Neuron (in vitro differentiated cells): Measurements from ENCODE around the gene MUC2.

Experiments used
- H2AFZ ChIP-seq: one replicate; pipeline ENCODE4 v1.6.1; 2013; ENCODE audit warnings: low read depth, mild to moderate bottlenecking, inconsistent platforms, low read length, moderate library complexity
- H3K27me3 ChIP-seq: one replicate; pipeline ENCODE4 v1.6.1; 2013; ENCODE audit warnings: low read length; ENCODE audit not compliant: insufficient read depth
- H3K36me3 ChIP-seq: one replicate; pipeline ENCODE4 v1.6.1; 2013; ENCODE audit warnings: low read length; ENCODE audit not compliant: insufficient read depth
- H3K4me1 ChIP-seq: one replicate; pipeline ENCODE4 v1.6.1; 2013; ENCODE audit warnings: low read length; ENCODE audit not compliant: insufficient read depth
- H3K4me3 ChIP-seq: 2 replicates; pipeline ENCODE4 v1.5.1; 2013; ENCODE audit warnings: mild to moderate bottlenecking, low read length, moderate library complexity
- H3K9me3 ChIP-seq: one replicate; pipeline ENCODE4 v1.6.1; 2013; ENCODE audit warnings: low read length

MUC2 gene

DNA sequence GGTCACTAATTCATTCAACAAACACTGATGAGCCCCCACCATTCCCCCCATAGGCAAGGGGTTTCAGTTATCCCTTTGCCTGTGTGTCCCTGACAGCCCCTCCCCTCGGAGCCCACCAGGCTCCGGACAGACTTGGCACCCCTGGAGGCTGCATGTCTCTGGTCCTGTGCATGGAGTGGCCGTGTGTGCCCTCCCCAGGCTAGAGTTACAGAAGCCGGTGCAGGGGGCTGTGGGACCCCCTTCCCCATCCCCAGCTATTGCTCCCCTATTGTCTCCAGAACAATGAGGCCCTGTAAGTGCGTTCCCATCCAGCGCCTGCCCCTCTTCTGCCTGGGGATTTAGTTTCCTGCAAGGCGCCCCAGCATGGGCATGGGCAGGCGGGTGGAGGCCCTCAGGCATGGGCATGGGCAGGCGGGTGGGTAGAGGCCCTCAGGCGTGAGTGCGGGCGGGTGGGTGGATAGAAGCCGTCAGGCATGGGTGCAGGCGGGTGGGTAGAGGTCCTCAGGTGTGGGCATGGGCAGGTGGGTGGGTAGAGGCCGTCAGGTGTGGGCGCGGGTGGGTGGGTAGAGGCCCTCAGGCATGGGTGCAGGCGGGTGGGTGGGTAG, 1.5 kb downstream of the MUC2 start:
- H2AFZ ChIP-seq: no peak overlapping the region
- no peaks in the 10 kb centered on the region for H3K36me3 ChIP-seq
- no peaks in the 10 kb centered on the region for H3K4me1 ChIP-seq
- no peaks in the 10 kb centered on the region for H3K9me3 ChIP-seq
- H3K4me3 ChIP-seq: no peak overlapping the region
- H3K27me3 ChIP-seq: peaks cover 6% of the 10 kb centered on the region

DNA sequence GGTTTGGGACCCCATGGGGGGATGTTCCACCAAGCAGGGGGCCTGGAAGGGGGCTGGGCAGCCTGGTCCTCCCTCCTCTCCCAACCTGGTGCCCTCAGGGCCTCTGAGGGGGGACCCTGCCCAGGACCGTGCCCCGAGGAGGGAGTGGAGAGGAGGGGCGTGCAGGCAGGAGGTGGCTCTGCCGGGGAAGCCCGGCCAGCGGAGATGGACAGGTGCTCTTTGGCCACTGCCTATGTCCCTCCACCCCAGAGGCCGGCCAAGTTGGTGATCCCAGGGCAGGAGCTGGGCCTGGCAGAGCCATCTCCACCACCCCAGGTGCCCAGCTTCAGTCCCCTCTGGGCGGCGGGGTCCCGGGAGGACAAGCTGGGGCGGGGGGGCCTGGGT, 2.4 kb downstream of the MUC2 start:
- H3K4me1 ChIP-seq: no peaks in the 10 kb centered on the region
- H2AFZ ChIP-seq: no peak overlapping the region
- no peak overlapping the region for H3K4me3 ChIP-seq
- H3K27me3 ChIP-seq: peaks cover 6% of the 10 kb centered on the region
- H3K9me3 ChIP-seq: no peaks in the 10 kb centered on the region
- no peaks in the 10 kb centered on the region for H3K36me3 ChIP-seq

DNA sequence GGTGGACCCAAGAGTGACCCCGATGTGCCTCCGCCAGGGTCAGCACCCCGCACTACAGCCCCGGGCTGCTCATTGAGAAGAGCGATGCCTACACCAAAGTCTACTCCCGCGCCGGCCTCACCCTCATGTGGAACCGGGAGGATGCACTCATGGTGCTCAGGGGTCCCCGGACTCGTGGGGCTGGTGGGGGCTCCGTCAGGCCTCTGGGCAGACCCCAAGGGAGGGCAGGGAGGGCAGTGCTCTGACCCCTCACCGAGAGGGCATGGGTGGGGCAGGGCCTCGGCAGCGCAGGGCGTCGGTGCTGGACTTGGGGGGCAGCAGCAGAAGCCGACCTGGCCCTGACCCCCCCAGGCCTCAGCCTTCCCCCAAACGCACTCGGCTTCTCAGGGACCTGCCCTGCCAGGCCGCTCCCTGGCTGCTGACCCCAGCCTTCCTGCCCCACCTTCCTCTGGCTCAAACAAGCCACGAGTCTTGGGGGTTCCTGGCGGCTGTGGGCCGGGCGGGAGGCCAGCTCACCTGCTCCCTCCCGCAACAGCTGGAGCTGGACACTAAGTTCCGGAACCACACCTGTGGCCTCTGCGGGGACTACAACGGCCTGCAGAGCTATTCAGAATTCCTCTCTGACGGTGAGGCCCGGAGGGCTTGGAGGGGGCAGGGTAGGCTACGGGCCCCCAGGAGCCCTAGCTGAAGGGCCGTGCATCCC, 2.9 kb downstream of the MUC2 start:
- Histone ChIP-seq H3K27me3 (peaks cover 6% of the 10 kb centered on the region), H3K9me3 (no peaks in the 10 kb centered on the region), H3K4me1 (no peaks in the 10 kb centered on the region), H2AFZ (no peak overlapping the region), H3K4me3 (no peak overlapping the region), H3K36me3 (no peaks in the 10 kb centered on the region)

DNA sequence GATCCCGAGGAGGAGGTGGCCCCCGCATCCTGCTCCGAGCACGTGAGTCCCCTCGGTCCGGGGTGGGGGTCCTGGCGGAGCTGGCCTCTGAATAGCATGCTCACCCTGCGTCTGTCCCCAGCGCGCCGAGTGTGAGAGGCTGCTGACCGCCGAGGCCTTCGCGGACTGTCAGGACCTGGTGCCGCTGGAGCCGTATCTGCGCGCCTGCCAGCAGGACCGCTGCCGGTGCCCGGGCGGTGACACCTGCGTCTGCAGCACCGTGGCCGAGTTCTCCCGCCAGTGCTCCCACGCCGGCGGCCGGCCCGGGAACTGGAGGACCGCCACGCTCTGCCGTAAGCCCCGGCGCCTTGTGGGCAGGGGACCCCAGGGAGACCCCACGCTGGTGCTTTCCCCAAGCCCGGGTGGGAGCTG, 3.5 kb downstream of the MUC2 start:
- Histone ChIP-seq H3K36me3 (no peaks in the 10 kb centered on the region), H2AFZ (no peak overlapping the region), H3K27me3 (peaks cover 2% of the 10 kb centered on the region), H3K4me3 (no peak overlapping the region), H3K9me3 (no peaks in the 10 kb centered on the region), H3K4me1 (no peaks in the 10 kb centered on the region)

DNA sequence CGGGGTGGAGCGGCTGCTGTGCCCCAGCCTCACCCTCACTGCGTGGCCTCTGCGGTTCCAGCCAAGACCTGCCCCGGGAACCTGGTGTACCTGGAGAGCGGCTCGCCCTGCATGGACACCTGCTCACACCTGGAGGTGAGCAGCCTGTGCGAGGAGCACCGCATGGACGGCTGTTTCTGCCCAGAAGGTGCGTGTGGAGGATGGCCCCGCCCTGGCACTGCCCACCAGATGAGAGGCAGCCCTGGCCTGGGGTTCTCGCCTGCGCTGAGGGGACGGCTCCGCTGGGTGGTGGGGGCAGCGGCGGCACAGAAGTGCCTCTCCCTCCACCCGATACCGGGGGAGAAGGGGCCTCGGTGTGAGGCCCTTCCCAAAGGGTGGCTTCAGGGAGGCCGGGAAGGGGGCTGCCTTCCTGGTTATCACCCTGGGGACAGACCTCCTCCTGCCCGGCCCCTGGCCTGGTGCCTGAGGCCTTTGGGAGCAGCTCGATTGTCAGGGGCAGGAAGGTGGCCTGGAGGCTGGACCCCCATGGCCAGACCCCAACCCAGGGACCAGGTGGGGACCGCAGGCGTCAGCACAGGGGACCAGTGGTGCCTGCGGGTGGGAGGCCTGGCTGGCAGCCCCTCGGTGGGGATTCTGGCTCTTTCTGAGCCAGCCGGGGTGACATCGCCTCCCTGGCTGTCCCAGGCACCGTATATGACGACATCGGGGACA, 7.1 kb downstream of the MUC2 start:
- Histone ChIP-seq H3K36me3 (no peaks in the 10 kb centered on the region), H3K27me3 (peaks cover 9% of the 10 kb centered on the region), H3K4me3 (no peak overlapping the region), H2AFZ (no peak overlapping the region), H3K4me1 (no peaks in the 10 kb centered on the region), H3K9me3 (no peaks in the 10 kb centered on the region)

DNA sequence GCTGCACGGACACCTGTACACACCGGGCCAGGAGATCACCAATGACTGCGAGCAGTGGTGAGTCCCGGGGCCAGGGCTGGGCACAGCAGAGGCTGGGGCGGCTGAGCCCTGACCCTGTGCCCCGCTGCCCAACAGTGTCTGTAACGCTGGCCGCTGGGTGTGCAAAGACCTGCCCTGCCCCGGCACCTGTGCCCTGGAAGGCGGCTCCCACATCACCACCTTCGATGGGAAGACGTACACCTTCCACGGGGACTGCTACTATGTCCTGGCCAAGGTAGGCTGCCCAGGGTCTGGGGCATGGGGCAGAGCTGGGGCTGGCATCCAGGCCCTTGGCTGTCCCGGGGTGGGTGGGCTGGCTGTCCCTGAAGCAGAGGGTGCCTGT, 7.7 kb downstream of the MUC2 start:
- H3K27me3 ChIP-seq: peaks cover 9% of the 10 kb centered on the region
- H2AFZ ChIP-seq: no peak overlapping the region
- no peaks in the 10 kb centered on the region for H3K36me3 ChIP-seq
- no peaks in the 10 kb centered on the region for H3K4me1 ChIP-seq
- no peaks in the 10 kb centered on the region for H3K9me3 ChIP-seq
- no peak overlapping the region for H3K4me3 ChIP-seq

DNA sequence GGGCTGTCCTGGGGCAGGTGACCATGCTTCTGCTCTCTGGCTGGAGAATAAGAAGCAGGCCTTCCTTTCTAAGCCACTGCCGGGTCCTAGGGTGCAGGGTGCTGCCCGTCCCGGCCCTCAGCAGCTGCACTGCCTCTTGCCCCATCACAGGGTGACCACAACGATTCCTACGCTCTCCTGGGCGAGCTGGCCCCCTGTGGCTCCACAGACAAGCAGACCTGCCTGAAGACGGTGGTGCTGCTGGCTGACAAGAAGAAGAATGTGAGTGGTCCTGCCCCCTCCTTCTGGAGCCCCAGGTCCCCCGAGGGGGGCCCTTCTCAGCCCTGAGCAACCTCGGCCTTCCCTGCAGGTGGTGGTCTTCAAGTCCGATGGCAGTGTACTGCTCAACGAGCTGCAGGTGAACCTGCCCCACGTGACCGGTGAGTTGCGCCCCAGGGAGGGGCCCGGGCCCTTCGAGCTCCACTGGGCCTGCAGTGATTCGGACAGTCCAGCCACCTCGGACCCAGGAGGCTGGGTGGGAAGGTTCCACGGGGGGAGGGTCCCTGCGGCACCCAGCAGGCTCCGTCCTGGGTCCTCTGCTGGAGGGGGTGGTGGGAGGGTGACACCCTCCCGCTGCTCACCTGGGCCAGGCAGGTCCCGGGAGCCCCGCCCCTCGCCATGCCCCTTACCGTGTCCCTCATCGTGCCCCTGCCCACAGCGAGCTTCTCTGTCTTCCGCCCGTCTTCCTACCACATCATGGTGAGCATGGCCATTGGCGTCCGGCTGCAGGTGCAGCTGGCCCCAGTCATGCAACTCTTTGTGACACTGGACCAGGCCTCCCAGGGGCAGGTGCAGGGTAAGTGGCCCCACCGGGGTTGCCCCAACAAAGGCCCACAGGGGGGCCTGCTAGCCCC, 8.3 kb downstream of the MUC2 start:
- peaks cover 3% of the 10 kb centered on the region for H3K9me3 ChIP-seq
- no peak overlapping the region for H2AFZ ChIP-seq
- peaks cover 9% of the 10 kb centered on the region for H3K27me3 ChIP-seq
- H3K4me1 ChIP-seq: no peaks in the 10 kb centered on the region
- no peak overlapping the region for H3K4me3 ChIP-seq
- no peaks in the 10 kb centered on the region for H3K36me3 ChIP-seq

DNA sequence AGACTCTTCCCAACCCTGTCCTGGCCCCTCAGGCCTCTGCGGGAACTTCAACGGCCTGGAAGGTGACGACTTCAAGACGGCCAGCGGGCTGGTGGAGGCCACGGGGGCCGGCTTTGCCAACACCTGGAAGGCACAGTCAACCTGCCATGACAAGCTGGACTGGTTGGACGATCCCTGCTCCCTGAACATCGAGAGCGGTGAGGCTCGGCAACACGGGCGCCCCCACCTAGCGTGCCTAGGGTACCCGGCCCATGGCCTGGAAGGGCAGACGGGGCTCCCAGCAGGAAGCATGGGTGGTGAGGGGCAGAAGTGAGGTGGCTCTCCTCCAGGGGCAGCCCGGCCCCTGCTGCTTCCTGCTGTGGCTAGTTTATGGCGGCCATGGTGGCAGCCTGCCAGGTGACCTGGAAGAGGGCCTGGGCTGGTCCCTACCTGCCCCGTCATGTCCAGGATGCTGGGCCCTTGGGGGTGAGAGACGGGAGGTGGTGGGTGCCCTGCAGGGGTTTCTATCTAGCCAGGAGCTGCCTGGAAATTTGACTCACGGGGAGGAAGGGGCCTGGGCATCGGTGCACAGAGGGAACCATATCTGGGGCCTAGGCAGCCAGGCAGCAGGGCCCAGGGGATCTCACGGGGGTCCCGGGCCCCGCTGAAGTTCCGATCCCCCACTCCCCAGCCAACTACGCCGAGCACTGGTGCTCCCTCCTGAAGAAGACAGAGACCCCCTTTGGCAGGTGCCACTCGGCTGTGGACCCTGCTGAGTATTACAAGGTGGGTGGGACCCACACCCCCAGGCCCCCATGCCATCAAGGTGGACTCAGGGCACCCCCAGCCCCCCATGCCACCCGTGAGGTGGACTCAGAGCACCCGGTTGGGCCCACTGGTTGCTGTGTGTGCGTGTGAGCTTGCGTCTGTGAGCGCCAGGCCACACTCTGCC, 9.2 kb downstream of the MUC2 start:
- Histone ChIP-seq H3K9me3 (peaks cover 3% of the 10 kb centered on the region), H3K36me3 (no peaks in the 10 kb centered on the region), H2AFZ (no peak overlapping the region), H3K4me1 (no peaks in the 10 kb centered on the region), H3K4me3 (no peak overlapping the region), H3K27me3 (peaks cover 9% of the 10 kb centered on the region)

DNA sequence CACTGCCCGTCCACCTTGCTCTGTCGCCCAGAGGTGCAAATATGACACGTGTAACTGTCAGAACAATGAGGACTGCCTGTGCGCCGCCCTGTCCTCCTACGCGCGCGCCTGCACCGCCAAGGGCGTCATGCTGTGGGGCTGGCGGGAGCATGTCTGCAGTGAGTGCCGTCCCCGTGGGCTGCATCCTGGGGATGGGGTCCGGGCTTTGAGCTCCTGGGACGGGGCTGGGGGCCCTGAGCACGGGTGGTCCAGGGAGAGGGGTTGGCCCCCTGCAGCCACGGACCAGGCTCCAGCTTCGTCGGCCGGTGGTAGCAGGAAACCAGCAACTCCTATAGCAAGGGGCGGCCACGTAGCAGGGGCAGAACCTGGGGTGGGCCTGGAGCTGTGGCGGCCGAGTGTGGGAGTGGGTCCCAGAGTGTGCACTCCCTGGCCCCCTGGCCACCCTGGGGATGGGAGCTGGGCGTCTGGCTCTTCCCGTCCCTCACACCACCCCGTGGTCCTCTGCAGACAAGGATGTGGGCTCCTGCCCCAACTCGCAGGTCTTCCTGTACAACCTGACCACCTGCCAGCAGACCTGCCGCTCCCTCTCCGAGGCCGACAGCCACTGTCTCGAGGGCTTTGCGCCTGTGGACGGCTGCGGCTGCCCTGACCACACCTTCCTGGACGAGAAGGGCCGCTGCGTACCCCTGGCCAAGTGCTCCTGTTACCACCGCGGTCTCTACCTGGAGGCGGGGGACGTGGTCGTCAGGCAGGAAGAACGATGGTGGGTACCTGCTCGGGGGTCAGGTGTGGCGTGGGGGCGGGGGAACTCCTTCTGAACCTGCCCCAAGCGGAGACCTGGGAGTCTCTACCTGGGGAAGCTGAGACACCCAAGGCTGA, 10.1 kb downstream of the MUC2 start:
- peaks cover 9% of the 10 kb centered on the region for H3K27me3 ChIP-seq
- peaks cover 3% of the 10 kb centered on the region for H3K9me3 ChIP-seq
- H3K4me1 ChIP-seq: no peaks in the 10 kb centered on the region
- H3K4me3 ChIP-seq: no peak overlapping the region
- H2AFZ ChIP-seq: no peak overlapping the region
- H3K36me3 ChIP-seq: no peaks in the 10 kb centered on the region

DNA sequence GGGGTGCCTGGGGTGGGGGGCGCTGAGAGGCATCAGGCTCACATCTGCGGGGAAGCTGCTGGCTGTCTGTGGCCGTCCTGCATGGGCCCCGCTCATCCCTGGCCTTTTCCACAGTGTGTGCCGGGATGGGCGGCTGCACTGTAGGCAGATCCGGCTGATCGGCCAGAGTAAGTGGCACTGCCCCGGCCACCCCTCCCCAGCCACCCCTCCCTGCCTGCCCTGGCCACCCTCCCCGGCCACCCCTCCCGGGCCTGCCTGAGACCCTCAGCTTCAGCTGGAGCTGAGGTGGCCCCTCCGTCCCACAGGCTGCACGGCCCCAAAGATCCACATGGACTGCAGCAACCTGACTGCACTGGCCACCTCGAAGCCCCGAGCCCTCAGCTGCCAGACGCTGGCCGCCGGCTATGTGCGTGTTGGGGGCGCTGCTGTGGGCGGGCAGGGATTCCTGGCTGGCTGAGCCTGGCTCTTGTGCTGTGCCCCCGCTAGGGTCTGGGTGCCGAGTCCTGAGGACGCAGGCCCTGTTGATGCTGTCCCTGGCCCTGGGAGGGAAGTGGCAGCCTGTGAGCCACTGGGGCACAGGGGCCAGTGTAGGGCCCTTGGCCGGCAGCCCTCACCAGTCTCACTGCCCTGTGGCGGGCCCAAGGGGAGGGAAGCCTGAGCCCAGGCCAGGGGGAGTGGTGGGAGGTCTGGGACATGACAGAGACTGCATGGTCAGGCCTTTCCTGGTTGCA, 10.9 kb downstream of the MUC2 start:
- Histone ChIP-seq H3K27me3 (peaks cover 9% of the 10 kb centered on the region), H3K36me3 (no peaks in the 10 kb centered on the region), H2AFZ (no peak overlapping the region), H3K4me1 (no peaks in the 10 kb centered on the region), H3K9me3 (peaks cover 3% of the 10 kb centered on the region), H3K4me3 (no peak overlapping the region)
